Stimulated activated CD8-positive, alpha-beta memory T cell treated with anti-CD3 and anti-CD28 coated beads, Interleukin-7, amount 100 ng/mL, for 4 hours (primary cell): ENCODE results near the gene MAPK1.
"Not testable (repeated sequence)": the region's sequence is repeated elsewhere in the genome, so short reads cannot be mapped to it uniquely, and the experiment has no call there.

Experiments
- DNase-seq, 2 donors: peaks; one replicate each; pipeline ENCODE4 v3.0.0-alpha.2; 2020; ENCODE audit warnings: low read depth in 2 of 2

MAPK1 gene

GRCh38 chr22:21790849-21791610, 76.4 kb downstream of the MAPK1 start:
- DNase-seq = not testable (repeated sequence)

- no peak for DNase-seq
Observed at GRCh38 chr22:21790359-21790758, 77.1 kb downstream of the MAPK1 start.

- DNase-seq = not testable (repeated sequence)
Observed at GRCh38 chr22:21787565-21787964, 79.9 kb downstream of the MAPK1 start.

- peak in 1 of 2 donors; percentile 13 for DNase-seq
Observed at GRCh38 chr22:21780259-21780658, 87.2 kb downstream of the MAPK1 start.

- DNase-seq = no peak
Observed at GRCh38 chr22:21779444-21779843, 88.0 kb downstream of the MAPK1 start.

DNA sequence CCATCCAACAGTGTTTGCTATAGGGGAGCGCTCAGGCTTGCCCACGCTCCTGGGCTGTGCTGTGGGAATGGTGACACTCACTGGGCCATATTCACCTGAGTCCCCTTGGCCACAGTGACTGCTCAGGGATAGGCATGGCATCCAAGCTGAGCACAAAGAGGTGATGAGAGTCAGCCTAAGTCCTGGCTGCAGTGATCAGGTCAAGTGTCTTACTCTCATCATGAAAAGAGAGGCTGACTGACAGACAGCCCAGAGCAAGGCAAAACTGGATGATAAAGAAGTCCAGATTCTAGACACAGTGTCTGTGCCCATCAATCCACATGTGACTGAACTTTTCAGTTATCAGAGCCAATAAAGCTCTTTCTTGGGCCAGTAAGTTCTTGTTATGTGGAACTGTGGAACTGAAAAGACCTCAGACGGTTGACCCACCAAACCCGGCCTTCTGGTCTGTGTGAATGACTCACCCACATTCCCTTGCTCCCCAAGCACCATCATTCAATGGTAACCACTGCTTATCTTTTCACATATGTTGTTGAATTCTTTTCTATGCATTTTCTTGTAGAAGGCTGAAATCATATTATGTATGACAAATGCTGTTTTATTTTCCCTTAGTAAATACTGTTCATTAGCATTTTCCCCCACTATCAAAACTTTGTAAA, 88.6 kb downstream of the MAPK1 start:
- no peak for DNase-seq

- DNase-seq = no peak
Observed at GRCh38 chr22:21771631-21771976, 95.8 kb downstream of the MAPK1 start.

GRCh38 chr22:21768435-21768834, 99.0 kb downstream of the MAPK1 start:
- no peak for DNase-seq

DNA sequence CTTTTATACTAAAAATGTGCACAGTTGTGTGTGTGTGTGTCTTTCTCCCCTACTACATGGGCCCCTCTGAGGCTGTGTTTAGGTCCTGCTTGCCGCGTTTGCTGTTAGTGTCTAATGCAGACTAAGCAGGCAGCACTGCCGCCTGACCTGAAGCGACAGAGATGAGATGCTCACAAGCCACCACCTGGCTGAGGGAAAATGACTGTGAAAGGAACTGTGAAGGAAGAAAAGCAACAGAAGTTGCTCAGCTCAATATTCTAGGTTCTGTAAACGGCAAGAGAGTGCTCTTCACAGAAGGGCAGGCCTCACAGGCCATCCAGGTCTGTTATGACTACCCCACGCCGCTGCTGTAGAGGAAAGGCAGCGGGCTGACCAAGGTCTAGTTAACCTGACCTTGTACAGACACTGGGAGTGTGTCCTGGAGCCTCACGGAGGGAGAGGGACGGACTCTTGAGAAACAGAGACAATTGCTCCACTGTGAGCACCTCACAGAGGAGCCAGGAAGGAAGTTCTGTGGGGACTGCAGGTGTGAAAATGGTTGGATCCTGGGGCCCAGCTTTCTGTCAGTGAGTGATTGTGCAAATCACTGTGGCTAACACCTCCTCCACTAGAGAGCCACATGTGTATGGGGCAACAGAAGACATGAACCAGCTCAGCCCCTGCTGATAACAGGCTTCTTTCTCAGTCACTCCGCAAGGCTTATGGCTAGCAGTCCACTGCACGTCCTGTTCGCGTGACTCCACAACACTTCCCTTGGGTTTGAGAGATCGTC, 100.6 kb downstream of the MAPK1 start:
- peak; percentile 55 to 63 for DNase-seq

GRCh38 chr22:21765909-21766529, 101.4 kb downstream of the MAPK1 start:
- no peak for DNase-seq

GRCh38 chr22:21764038-21764804, 103.2 kb downstream of the MAPK1 start:
- DNase-seq = peak in 1 of 2 donors; percentile 12

DNA sequence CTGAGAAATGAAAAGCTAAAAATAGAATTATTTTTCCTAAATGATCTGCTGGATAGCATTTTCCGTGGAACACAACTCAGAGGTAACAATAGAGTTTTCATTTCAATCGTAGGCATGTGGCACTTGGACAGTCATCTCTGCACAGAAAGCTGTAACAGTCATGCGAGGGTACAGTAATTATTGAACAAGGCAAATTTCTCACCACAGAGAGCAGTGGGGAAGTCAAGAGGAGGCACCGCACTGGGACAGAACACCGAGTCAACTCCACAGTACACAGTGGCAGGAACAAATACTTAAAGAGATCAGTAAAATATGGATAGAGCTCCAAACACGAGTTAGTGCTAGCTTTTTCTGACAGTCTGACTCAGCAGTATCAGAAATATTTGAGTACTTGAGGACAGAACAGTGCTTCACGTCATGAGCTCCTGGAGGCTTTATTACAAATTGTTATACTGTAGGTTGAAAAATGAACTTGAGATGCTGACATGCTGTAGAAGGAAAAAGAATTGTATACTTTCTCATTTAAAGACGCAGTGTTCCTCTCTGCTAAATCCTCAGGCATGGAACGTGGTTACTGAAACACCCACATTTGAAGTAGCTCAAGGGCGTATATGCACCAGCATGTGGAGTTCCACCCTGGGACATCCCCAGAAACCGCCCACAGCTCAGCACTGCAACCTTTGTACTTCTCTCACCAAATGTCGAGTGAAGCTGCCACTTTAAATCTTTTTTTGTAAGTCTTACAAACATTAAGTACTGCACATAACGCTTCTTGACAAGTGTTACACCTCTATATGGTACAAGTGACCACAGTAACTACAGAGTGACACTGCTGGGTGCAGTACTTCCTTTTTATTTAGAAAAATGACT, 104.5 kb downstream of the MAPK1 start:
- peak; percentile 39 to 57 for DNase-seq

DNA sequence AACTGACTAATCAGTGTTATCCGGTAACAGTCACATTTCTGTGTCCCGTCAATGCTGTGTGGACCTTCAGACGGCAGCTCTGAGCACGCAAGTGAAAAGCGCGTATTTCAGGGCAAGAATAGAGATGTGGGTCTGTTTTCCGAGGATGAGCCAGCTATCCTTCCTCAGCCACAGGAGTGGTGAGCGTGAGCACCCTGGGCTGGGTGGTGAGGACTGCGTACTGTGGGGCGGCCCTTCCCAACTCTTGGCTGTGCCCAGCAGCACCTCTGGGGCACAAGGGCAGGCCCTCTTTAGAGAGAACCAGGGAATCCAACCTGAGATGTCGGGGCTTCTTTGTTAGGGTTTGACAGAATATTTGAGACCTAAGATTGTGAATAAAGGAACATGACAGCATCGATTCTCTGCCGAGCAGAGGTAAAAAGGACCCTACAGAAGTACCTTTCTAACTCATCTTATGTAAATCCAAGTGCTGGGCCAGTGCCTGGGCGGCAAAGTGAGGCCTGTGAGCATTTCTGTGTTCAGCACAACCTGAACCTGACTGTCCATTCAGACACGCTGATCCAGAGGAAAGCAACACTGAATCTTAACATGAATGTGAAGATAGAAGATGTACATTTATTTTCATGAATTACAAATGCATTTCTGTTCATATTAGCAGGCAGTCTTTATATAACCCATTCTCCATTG, 105.3 kb downstream of the MAPK1 start:
- DNase-seq = no peak

DNA sequence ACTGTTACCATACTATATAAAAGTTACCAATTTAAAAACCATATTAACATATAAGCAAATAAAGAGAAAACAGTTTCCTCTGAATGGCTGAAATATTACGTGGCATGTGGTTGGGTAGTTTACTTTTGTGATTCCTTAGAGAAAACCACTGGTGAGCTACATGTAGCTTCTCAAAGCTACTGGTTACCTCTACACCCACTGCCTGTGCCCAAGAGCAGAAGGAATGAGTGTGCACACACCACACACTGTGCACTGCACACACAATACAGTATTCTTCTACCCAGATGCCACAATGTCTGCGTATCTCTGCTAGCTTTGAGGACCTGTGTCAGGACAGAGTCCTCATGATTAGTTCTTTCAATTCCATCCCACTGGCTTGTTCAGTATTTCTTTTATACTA, 106.4 kb downstream of the MAPK1 start:
- no peak for DNase-seq

- DNase-seq = no peak
Observed at GRCh38 chr22:21760640-21761039, 106.8 kb downstream of the MAPK1 start.

- no peak for DNase-seq
Observed at GRCh38 chr22:21759646-21760376, 107.6 kb downstream of the MAPK1 start.

- no peak for DNase-seq
Observed at GRCh38 chr22:21759093-21759492, 108.4 kb downstream of the MAPK1 start.

DNA sequence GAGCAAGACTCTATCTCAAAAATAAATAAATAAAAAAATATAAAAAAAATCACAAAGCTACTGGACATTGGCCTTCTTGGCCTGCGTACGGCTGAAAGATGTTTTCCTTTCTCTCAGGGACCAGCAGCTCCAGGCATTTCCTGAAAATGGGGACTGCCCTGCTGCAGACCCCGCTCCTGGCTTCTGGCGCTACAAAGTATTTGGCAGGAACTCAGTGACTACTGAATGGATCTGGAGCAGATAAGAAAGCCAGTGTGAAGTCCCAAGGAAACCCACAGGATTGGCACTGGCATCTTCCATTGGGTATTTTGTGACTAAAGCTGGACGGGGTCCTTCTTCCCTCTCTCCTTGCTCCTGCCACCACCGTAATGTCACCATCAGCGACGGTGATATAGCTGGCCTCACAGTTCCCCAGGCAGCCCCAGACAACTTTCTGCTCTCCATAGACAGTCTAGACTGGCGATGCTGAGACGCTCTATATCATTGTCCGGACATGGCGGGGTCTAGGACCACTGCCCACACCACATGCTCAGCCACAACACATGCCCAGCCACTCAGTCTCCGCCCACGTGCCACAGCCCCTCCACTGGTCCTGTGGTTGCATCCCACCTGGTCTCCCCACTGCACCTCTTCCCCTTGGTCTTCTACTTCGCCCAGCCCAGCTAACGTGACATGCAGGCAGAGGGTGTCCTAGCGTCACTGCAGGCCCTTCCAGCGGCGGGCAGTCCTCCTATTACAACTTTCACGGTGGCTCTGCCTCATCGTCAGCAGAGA, 109.2 kb downstream of the MAPK1 start:
- no peak for DNase-seq
